GM12891 (cell line): ENCODE data around the gene FNIP1.

Source experiments
- POLR2A ChIP-seq: IDR thresholded peaks from 2 replicates; pipeline ENCODE4 v1.6.1; 2011; ENCODE audit warnings: low read depth, low read length, control low read depth
- POLR2AphosphoS5 ChIP-seq: IDR thresholded peaks from 2 replicates; pipeline ENCODE4 v1.6.1; 2011; ENCODE audit warnings: low read depth, low read length, control low read depth
- TAF1 ChIP-seq: IDR thresholded peaks from 2 replicates; pipeline ENCODE4 v1.6.1; 2011; ENCODE audit warnings: low read depth, low read length, control low read depth

DNA sequence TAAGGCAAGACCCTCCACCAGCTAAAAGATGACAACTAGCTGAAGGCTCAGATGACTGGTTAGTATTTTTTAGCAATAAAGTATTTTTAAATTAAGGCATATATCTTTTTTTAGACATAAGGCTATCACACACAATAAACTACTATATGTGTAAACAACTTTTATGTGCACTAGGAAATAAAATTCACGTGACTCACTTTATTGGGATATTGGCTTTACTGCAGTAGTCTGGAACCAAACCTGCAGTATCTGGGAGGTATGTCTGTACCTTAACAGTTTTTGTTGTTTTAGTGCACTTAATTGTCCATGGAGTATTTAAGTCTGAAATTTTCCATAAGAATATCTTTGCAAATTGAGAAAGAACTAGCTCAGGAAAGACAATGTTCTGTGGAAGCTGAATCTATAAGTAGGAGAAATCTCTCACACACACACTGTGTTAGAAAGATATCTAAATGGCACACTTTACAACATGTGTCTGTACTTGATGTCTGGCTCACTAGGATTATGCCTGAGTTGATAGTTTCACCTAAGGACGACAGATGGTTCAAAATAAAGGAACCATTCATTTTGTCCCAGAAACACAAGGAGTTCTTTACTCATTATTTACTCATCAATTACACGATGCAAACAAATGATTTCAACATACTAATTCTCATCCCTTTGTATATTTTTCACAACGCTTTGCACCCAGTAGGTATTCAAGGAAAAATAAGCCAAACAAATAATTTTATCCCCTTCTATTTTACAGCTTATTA is 166.4 kb downstream of the FNIP1 start:
- no peak for TF ChIP-seq POLR2A
- TF ChIP-seq TAF1: no peak
- TF ChIP-seq POLR2AphosphoS5: no peak
